ENCODE data around the gene TH.

DNA sequence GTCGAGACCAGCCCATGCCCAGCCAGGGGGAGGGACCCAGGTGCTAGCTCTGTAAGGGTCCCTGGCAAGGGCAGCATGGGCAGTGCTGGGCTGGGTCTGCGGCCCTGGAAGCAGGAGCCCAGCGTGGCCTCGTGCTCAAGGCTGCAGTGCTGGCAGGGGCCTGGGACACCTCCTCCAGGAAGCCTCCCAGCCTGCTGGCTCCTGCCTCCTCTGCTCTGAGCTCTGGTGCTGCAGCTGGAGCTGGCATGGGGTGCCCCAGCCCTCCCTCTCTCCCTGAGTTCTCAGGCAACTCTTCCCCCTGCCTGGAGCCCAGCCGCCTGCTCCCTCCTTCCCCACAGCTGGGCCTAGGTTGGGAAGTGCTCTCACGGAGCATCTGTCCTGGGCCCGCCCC, 17.4 kb downstream of the TH start:
- TF ChIP-seq, protein P1, sequence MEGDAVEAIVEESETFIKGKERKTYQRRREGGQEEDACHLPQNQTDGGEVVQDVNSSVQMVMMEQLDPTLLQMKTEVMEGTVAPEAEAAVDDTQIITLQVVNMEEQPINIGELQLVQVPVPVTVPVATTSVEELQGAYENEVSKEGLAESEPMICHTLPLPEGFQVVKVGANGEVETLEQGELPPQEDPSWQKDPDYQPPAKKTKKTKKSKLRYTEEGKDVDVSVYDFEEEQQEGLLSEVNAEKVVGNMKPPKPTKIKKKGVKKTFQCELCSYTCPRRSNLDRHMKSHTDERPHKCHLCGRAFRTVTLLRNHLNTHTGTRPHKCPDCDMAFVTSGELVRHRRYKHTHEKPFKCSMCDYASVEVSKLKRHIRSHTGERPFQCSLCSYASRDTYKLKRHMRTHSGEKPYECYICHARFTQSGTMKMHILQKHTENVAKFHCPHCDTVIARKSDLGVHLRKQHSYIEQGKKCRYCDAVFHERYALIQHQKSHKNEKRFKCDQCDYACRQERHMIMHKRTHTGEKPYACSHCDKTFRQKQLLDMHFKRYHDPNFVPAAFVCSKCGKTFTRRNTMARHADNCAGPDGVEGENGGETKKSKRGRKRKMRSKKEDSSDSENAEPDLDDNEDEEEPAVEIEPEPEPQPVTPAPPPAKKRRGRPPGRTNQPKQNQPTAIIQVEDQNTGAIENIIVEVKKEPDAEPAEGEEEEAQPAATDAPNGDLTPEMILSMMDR (IDR thresholded peaks at IDR 0.05; ENCODE audit: low read depth, low read length): no peak
- no peak for TF ChIP-seq POLR2A (IDR thresholded peaks at IDR 0.05; ENCODE audit: extremely low read depth, insufficient read length)
- TF ChIP-seq, protein P2, sequence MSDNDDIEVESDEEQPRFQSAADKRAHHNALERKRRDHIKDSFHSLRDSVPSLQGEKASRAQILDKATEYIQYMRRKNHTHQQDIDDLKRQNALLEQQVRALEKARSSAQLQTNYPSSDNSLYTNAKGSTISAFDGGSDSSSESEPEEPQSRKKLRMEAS (IDR thresholded peaks at IDR 0.05; ENCODE audit: low read depth, low read length): no peak
- no peak for TF ChIP-seq MYC (IDR thresholded peaks at IDR 0.05; ENCODE audit: low read depth, low read length)

All from NB4 (cell line).